COLO829 (cell line): Measurements from ENCODE around the gene SCO1.
"Not testable (repeated sequence)": the region's sequence is repeated elsewhere in the genome, so short reads cannot be mapped to it uniquely, and the experiment has no call there.

Experiments used
- DNase-seq: peaks from one replicate; pipeline ENCODE4 v3.0.0; 2012; ENCODE audit warnings: low spot score

SCO1 gene

DNA sequence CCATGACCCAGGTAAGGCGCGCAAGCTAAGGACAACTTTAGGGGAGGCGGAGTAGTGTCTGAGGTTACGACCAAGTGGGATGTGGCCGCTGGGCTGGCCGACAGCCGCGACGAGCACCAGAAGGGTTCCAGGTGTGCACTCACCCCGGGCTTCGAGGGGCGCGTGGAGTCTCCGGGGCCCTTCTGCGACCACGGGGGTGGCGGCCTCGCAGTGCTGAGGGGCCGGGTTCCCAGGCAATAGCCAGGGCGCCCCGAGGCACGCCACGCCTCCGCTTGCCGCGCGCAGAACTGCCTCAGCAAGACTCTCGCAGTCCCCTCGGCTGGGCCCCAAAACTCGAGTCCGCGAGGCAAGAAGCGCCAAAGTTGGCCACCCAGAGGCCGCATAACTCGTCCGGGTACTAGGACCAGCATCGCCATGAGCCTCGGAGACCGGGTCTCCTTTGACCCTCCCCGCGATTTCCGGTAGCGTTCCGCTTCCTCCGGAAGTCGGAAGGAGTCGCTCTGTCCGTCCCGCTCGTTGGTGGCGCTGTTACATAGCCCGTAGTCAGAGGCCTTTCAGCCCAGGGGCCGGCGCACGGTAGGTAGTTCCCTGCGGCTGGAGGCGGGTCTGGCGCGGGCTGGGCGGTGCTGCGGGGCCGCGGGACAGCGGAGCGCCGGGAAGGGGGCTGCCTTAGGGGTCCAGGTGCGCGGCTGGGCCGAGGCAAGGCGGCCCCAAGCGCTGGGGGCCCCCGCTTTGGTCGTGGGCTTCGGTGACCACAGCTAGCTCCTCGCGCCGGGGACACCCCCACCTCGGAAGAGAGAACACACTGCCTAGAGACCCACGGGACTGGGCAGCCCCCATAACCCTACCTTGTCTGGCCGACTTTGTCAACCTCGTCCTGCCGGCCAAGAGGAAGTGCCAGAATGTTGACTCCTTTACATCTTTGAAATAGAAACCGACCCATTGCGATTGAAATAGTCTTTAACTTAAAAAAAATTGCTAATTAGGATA lies at the start of gene SCO1, which contains the start of gene ADPRM:
Gene SCO1 (minus strand): TSS at position 442 of the 990 bp plus-strand sequence. CDS start 26 bp downstream, at position 416.
Gene ADPRM (plus strand): TSS at position 503 of the 990 bp plus-strand sequence. CDS start 7,333 bp downstream, outside the sequence.
- peak; percentile 88 for DNase-seq

DNA sequence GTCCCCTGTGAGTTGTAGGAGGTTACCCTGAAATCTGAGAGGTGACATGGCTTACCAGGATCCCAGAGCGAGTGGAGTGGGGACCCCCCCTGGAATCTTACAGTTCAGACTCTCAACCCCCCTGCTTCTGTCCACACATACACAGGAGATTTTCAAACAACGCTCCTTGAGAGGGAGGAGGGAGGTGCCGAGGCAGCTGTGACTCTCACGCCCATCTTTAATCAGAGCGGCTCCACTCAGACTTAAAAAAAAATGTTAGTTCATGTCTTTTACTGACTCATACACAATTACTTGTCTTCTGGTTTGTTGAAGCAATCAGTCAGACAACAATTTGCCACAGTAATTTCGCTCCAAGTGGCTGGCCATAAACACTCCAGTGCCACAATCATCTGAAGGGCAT lies 47.9 kb upstream of the SCO1 start:
- no peak for DNase-seq

DNA sequence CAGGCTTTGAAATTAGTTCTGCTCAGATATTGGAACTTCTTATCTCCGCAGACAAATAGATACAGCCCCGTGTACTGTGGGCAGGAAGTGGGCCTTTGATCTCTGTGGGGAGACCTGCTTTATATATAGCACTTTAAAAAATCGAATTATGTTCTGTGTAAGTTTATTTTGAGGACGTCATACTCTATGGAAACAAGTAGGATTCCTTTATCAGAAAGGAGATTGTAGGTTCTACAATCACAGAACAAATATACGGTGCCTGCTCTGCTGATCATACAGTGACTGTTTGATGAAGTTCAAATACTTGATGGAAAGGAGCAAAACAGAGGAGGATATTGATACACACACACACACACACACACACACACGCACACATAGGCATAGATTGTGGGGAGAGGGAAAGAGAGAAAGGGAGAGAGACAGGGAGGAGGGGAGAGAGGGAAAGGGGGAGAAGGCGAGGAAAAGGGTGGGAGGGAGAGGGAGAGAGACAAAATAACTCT lies 47.2 kb upstream of the SCO1 start:
- no peak for DNase-seq

DNA sequence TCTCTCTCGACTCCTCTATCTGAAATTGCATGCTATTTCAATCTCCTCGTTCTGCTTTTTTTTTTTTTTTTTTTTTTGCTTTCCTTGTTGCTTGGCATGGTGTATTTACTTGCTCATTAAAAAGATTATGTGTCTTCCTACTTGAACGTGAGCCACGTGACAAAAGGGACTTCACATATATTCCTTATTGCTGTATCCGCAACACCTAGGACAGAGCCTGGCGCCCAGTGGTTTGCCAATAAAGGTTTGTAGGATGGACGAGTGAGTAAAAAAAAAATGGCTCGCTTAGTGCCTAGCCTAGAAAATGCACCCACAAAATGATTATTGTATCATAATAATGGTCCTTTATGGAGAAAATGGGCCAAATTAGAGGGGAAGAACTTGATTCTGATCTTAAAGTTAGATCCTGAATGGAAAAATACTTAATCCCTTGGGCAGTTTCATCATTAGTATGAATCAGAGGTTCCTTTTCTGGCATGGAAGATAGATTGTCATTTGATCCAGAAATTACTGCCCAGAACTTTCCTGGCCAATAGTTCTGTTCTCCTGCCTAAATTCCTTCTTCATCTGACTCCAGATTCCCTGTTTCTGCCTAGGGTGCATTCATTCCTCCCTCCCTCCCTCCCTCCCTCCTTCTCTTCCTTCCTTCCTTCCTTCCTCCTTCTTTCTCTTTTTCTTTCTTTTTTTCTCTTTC lies 46.1 kb upstream of the SCO1 start:
- DNase-seq, result peak; percentile 14

DNA sequence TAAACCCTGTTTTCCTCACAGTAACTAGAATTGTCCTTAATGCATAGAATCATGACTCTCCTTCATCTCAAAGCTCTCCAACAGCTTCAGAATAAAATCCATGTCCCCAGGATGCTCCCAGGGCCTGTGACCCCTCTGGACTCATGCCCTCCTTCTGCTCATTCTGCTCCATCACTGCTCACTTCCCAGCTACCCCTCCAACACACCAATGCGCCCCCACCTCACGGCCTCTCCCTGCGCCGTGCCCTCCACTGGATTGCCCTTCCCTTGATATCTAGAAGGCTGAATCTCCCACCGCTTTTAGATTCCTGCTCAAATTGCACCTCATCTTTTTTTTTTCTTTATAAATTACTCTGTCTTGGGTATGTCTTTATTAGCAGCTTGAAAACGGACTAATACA lies 45.1 kb upstream of the SCO1 start:
- DNase-seq, result no peak

DNA sequence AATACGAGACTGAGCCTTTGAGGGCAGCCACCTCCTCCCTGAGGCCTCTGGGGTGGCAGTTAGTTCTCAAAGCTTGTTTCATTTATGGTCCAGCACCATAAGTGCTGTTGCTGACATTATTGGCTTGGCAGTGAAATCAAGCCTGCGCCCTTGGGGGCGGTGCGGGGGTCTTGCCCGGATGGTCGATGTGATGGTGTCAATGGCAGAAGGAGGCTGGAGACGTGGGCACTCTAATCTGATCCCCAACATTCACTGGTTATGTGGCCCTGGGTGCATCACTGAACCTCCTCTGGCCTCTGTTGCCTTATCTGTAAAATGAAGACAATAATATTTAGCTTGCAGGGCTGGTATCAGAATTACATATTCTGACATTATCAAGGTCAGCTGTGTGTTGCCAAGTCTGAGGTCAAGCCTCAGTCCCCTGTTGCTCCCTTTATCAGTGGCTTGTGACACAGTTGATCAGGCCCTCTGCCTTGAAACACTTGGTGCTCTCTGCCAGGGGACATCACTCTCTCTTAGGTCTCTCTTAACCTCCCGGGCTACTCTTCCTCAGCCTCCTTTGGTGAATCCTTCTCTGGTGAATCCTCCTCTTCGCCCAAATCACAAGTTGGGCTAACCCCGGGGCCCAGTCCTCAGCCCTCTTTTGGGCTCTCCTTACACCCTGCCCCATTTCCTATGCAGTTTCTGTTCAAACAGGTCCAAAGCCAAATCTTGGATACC lies 44.2 kb upstream of the SCO1 start:
- DNase-seq, result no peak

DNA sequence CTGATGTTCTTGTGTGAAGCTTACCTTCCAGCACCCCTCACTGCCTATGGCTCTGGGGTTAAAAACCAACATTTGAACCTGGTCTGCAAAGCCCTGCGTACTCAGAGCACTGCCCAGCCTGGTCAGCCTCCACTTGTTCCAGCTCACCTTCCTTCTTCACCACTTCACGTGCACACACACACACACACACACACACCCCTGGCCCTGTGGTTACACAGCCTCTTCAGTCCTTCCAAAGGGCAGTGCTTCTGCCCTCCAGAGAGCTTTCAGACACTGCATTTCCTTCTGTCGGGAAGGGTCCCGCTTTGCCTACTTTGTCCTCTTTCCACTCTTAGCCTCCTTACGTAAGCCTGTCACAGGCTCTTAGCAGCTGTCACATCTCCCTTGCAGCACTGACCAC lies 42.1 kb upstream of the SCO1 start:
- DNase-seq, result no peak

DNA sequence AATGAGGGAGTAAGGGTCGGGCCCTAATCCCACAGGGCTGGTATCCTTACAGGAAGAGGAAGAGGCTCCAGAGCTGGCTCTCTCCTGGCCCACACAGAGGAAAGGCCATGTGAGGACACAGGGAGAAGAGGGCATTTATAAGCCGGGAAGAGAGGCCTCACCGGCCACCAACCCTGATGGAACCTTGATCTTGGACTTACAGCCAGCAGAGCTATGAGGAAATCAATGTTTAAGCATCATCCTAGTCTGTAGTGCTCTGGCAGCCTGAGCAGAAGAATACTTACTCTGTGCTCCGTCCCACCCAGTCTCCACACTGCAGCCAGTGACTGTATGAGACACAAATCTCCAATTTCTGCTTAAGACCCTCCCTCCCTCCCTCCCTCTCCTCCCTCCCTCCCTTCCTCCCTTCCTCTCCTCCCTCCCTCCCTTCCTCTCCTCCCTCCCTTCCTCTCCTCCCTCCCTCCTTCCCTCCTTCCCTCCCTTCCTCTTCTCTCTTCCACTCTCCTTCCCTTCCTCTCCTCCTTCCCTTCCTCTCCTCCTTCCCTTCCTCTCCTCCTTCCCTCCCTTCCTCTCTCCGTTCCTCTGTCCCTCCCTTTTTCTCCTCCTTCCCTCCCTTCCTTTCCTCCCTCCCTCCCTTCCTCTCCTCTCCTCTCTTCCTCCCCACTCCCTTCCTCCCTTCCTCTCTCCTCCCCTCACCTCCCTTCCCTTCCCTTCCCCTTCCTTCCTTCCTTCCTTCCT lies 41.4 kb upstream of the SCO1 start:
- DNase-seq, result no peak

DNA sequence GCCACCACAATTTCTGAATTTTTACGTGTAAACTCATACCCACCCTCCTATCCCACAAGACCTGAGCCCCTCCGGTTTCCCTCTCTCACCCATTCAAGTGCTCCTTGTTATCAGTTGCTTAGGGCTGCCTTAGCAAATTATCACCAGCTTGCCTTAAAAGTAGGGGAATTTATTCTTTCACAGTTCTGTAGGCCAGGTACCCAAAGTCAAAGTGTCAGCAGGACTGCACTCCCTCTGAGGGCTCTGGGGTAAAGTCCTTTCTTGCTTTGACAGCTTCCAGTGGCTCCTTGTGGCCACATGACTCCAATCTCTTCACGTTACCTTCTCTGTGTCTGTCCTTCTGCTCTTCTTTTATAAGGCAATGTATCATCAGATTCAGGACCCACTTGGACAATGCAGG lies 40.4 kb upstream of the SCO1 start:
- DNase-seq, result no peak

DNA sequence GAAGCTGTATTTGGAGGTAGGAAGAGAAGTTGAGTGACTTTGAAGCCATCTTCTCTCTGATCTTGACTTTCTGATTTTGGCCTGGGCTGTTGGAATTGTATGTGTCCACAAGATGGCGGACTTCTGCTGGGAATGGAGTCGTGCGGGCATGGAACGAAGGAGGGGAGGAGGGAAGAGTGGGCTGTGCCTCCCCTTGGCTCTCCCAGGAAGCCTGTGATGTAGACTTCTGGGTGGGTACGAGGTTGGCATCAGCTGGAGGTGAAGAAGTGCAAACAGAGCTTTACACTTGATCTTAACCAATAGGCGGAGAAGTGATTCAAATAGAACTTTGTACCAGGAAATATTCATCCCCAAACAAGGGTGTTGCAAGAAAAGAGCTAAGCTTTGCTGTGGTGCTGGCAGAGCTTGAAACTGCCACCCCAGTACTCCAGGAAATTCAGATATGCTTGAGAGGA lies 39.9 kb upstream of the SCO1 start:
- peak; percentile 61 for DNase-seq

DNA sequence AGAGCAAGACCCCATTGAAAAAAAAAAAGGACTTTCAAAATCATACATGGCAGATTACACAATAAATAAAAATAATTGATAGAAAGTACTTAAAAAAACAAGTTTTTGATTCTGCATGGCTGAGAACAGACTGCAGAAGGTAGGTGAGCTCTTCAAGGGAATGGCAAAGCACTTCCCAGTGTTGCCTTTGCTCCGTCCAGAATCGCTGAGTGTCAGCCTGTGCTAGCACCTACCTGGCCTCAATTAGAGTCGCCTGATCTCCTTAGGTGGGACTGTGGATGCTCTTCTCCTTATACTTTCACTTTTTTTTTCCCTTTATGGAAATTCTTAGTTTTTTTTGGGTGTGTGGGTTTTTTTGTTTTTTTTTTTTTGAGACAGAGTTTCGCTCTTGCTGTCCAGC lies 38.5 kb upstream of the SCO1 start:
- DNase-seq, result no peak

DNA sequence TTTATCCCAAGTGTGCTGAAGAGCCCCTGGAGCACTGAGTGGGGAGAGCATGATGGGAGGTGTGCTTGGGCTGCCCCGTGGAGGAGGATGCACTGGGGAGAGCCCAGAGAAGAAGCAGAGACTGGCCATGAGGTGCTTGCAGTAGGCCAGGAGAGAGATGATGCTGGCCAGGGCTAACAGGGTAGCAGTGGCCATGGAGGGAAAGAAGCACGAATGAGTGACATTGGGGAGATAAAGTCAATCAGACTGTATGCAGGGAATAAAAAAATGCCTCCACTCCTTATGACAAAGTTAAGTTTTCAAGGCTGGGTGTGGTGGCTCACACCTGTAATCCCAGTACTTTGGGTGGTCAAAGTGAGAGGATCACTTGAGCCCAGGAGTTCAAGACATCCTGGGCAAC lies 37.9 kb upstream of the SCO1 start:
- DNase-seq, result no peak

DNA sequence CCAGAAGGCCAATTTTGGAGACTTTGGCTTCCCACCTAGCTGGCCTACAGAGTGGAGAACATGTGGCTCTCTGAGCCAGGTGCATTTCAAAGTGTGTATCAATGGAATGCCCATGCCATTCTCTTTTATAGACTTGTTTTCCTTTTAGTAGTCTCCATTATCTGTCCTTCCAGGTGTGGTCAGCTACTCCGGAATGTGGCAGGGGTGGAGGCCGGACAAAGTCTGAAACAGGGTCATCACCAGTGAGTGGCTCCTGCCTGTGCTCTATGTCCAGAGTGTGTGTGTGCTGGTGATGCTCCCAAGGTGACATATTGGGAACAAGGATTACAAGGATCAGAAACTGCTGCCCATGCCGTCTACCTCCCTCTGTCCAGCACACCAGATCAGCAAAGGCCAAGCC lies 36.3 kb upstream of the SCO1 start:
- no peak for DNase-seq

DNA sequence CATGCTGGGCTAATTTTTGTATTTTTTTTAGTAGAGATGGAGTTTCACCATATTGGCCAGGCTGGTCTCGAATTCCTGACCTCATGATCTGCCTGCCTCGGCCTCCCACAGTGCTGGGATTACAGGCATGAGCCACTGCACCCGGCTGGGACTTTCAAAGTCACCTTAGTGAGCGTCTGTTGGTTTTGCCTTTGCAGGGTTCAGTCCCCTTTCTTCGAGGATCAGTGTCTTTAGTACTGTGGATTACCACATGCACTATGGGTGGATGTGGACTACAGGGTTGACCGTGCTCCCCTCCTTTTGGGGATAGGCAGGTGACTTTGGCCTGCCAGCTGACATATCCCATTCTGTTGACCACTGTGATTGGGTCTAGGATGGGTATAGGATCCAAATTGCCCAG lies 34.8 kb upstream of the SCO1 start:
- DNase-seq, result not testable (repeated sequence)

DNA sequence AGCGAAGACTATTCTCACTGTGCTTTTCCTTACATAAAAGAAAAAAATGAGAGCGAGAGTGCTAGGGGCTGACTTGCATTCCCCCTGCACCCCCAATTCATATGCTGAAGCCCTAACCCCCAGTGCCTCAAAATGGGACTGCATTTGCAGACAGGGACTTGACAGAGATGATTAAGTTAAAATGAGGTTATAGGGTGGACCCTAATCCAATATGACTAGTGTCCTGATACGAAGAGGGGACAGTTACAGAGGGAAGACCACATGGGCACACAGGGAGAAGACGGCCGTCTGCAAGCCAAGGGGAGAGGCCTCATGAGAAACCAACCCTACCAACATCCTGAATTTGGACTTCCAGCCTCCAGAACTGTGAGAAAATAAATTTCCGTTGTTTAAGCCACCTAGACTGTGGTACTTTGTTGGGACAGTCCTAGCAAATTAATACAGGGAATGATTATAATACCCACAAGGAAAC lies 34.1 kb upstream of the SCO1 start:
- no peak for DNase-seq

DNA sequence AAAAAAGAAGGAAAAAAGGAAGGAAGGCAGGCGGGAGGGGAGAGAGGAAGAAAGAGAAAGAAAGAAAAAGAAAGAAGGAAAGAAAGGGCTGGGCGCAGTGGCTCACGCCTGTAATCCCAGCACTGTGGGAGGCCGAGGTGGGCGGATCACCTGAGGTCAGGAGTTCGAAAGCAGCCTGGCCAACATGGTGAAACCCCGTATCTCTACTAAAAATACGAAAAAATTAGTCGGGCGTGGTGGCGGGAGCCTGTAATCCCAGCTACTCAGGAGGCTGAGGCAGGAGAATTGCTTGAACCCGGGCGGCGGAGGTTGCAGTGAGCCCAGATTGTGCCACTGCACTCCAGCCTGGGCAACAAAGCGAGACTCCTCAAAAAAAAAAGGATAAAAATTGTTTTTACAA lies 32.9 kb upstream of the SCO1 start:
- not testable (repeated sequence) for DNase-seq

DNA sequence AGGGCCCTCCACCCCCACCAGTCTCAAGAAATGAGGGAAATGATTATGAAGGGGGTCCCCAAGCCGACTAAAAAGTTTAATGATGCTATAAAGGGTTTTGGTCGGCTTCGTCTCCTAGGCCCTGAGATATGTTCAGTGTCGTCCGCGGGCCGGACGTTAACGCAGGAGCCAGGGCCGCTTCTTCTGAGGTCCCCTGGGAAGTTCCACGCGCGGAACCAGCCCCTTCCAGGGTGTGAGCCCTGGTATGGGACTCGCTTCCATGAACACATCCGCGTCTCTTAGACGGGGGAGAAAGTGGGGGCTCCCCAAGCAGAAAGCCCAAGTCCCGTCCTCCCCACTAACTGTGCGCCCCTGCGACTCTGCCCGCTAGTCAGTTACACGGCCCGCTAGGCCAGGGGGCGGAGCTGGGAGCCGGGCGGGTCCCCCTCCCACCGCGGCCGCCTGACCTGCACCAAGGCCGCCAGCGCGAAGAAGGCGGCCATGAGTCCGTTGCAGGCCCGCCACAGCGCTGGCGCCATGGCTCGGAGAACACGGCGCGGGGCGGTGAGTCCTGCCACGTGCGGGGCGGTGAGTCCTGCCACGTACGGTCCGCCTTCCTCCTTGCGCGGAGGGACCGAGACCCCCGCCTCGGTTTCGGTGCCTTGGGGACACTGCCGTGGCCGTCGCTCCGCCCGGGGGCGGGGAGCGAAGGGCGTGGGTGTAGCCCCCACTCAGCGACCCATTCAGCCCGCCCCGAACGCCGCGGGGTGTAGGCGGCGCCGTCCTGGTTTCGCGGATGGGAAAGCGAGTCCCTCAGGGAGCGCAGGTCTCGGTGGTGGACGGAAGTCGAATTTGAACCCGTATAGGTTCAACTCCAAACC lies 32.2 kb upstream of the SCO1 start, which contains the start of gene TMEM220:
Gene TMEM220 (minus strand): TSS at position 690 of the 860 bp plus-strand sequence. CDS start 172 bp downstream, at position 518.
- no peak for DNase-seq

DNA sequence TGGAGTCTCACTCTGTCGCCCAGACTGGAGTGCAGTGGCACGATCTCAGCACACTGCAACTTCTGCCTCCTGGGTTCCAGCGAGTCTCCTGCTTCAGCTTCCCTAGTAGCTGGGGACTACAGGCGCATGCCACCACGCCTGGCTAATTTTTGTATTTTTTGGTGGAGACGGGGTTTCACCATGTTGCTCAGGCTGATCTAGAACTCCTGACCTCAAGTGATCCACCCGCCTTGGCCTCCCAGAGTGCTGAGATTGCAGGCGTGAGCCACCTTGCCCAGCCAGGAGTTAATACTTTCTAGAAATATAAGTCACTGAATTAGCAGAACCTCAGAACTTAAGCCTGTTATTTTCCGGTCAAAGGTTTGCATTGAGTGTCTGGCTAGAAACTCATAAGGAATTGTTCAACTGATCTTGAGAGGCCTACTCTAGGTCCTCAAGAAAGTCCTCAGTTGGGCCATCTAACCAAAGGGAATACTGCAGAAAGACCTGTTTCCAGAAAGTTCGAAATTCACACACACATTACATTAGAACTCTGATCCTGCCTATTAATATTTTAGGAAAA lies 31.1 kb upstream of the SCO1 start:
- DNase-seq, result no peak

DNA sequence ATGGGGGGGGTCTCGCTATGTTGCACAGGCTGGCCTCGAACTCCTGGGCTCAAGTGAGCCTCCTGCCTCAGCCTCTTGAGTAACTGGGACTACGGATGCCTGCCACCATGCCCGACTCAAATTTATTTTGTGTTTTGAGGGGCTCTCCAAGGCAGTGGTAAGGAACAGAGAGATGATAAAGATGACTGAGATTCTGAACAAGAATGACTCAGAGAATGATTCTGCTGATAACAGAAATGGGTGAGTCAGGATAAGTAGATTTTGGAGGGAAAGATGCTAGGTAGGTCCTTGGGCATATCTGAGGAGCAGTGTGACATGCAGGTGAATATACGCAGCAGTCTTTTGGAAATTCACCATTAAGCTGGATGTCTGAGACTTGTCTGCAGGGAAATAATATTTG lies 29.9 kb upstream of the SCO1 start:
- DNase-seq, result no peak

DNA sequence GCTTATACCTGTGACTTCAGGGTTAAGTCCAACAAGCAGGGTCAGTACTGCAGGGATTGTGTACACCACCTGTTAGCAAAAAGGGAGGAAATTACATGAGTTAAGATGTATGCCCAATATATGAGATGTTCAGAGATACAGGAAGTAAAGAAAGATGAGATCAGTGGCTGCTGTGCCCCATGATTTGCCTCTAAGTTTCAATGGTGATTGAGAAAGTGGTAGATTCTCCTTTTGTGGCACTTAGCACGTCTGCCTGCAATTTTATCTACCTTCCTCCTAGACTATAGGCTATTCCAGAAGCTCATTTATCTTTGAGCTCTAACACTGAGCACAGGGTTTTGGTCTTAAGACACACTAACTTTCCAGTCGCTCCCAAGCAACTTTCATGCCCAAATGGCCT lies 28.9 kb upstream of the SCO1 start:
- DNase-seq, result no peak
